Measurements from ENCODE around the gene IBA57.

IBA57 gene

DNA sequence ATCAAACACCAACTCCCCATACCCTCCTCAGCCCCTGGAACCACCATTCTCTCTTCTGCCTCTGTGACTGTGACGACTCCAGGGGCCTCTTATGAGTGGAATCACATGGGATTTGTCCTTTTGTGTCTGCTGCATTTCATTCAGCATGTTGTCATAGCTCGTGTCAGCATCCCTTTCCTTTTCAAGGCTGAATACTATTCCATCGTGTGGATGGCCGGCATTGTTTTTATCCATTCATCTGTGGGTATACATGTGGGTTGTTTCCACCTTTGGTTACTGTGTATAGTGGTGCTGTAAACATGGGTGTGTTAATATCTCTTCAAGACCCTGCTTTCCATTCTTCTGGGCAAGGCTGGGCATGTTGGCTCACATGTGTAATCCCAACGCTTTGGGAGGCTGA is 25.2 kb downstream of the IBA57 start:
- no peak for DNase-seq (ENCODE audit: low read depth in 2 of 2)

DNA sequence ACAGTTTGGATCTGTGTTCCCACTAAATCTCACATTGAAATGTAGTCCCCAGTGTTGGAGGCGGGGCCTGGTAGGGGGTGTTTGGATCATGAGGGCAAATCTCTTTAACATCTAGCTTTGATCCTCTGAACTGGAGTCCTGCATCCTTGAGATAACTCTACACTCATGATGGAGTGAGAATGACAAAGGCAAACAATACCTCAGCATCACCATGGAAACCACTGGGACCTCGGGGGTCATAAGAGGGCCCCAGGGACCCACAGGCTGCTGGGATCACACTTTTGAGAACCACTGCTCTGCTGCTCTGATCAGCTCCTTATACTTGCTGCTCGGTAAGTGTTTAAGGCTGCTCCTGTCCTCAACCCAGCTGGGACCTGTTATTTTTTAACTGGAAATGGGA is 28.8 kb downstream of the IBA57 start:
- no peak for DNase-seq (ENCODE audit: low read depth in 2 of 2)

DNA sequence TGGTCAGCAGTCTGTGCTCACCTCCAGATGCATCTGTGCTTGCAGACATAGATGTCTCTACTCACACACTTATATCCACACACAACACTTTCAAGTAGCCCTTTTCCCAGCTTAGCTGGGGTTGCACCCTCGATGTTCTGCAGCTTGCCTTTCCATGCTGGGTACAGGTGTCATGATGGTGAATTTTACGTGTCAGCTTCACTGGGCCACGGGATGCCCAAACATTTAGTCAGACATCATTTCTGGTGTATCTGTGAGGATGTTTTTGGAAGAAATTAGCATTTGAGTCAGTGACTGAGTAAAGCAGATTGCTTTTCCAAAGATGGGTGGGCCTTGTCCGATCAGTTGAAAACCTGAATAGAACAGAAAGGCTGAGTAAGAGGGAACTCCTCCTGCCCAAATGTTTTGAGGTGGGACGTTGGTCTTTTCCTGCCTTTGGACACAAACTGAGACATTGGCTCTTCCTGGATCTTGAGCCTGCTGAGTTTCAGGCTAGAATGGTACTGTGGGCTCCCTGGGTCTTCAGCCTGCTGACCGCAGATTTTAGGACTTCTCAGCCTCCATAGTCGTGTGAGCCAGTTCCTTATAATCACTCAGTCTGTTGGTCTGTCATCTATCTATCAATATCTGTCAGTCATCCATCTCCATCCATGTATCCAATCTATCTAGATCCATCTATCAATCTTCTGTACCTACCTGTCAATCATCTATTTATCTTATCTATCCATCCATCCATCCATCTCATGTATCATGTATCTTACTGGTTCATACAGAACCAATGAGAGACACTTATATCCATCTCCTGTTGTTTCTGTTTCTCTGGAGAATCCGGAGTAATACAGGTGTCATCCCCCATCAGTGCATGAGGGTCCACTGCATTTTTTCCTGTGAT is 29.6 kb downstream of the IBA57 start:
- DNase-seq (ENCODE audit: low read depth in 2 of 2) = no peak

DNA sequence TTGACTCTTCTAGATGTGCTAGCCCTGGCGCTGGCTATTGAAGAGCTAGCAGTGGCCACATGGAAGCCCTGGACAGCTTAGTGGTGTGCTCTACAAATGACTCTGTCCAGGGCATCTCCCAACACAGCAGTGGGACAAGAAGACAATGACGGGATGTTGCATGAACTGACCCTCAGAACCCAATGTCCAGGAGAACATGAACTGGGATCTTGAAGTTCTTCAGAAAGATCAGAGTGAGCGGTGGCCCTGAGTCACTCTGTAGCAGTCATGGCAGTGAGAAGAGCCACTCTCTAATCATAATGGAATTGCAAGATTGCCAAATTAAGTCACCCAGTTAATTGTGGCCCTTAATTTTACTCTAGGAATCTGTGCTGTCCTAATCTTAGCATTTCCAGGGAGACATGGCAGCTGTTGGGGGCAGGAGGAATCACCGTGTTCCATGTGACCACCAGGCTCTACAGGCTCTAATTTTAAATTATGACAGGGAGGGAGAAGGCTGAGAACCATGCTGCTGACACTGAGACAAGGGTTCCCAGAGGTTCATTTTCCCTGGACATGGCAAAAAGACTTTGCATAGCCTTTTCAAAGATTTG is 32.0 kb downstream of the IBA57 start:
- DNase-seq (ENCODE audit: low read depth in 2 of 2) = no peak

DNA sequence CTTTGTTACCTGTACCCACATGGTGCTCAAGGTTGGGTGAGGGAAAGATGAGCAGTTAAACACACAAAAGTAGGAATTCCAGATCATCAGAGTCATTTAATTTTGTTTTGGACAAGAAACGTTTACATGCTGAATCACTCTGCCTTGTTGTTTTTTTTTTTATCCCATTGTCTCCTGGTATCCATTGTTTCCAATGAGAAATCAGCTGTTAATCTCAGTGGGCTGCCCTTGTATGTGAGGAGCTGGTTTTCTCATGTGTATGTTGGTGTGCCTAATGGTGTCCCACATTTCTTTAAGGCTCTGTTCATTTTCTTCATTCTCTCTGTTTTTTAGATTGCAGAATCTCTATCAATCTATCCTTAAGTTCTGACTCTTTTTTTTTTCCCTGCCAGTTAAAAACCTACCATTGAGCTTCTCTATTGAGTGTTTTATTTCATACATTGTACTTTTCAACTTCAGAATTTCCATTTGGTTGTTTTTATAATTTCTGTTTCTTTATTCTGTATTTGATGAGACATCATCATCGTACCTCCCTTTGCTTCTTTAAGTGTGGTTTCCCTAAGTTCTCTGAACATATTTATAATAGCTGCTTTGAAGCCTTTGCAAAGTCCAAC is 33.5 kb downstream of the IBA57 start:
- no peak for DNase-seq (ENCODE audit: low read depth in 2 of 2)

DNA sequence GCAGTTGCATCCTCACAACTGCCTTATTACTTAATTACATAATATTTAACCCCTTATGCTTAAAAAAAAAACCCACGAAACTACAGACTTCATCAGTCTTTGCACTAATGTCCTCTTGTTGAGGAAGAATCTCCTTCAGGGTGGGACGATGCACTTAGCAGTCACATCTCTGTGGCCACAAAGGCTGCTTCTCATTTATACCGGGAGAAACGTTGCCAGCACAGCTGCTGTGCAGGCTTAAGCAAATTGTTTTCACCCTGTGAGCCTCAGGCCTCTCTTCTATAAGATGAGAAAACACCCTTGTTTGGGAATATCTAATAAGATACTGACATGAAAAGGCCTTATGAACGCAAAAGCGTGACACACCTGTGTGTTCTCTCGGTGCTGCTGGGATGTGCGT is 39.4 kb downstream of the IBA57 start:
- DNase-seq (ENCODE audit: low read depth in 2 of 2) = no peak

DNA sequence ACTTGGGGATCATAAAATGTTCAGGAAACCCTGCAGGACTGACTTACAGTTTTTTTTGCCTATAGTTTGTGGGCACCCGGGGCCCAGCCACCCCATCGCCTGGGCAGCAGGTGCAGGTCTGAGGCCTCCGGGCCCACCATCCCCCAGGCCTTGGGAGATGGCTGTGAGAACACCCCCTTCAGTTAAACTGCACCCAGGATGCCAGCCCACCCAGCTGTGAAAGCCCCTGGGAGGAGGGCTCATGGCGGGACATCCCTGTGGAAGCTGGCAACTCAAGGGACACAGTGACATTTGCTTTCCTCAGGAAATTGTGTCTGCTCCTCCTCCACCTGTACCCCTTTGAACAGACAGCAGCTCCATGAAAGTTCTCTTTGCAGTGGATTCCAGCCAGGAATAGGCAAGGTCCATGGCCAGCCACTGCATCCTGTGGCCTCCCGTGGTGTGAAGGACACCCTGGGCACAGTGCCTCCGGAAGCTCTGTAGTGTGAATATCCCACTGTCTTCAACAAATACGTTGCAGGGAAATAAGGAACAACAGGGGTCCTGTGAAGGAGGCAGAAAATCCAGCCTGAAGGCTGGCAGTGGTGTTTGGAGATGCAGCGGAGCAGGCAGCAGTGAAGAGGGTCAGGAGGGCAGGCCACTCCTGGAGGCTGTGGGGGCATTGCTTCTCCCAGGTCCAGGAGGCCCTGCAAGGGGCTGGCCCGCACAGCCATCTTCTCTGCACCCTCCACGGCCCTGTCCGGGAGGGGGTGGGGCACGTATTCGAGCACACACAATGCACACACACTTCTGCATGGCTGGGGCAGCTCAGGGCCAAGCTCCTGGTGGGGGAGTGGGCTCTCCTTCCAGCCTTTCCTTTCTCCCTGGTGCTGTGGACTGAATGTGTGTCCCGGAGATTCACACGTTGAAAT is 40.2 kb downstream of the IBA57 start:
- no peak for DNase-seq (ENCODE audit: low read depth in 2 of 2)

DNA sequence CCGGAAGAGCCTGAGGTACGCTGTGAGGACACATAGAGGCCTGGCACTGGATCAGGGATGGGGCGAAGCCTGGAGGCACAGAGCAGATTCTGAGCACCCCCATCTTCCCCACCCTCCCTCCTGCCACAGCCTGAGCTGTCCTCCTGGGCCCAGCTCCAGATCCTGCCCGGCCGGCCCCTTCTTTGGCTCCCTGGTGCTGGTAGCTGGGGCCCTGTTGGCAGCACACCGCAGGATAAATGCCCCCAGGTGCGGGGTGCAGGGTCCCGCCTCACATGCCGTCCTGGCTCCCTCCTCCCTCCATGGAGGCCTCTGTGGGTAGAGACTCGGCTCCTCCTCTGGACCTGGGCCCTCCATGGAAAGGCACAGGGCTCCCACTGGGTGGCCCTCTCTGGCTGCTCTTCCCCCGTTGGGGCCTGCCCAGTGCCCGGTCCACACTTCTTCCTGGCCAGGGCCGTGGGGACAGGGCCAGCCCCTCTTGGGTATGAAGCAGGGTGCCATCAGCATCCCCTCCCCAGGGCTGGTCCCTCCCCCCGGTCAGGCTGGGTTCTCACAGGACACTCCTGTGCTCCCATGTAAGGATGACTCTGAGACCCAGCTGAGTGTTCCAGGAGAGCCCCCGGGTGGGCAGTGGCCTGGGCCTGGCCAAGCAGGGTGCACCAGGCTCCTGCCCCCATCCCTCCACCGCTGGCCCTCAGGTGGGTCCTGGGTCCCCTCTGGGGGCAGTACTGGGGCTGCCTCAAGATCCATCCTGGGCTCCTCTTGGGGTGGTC is 41.2 kb downstream of the IBA57 start:
- DNase-seq (ENCODE audit: low read depth in 2 of 2) = no peak

DNA sequence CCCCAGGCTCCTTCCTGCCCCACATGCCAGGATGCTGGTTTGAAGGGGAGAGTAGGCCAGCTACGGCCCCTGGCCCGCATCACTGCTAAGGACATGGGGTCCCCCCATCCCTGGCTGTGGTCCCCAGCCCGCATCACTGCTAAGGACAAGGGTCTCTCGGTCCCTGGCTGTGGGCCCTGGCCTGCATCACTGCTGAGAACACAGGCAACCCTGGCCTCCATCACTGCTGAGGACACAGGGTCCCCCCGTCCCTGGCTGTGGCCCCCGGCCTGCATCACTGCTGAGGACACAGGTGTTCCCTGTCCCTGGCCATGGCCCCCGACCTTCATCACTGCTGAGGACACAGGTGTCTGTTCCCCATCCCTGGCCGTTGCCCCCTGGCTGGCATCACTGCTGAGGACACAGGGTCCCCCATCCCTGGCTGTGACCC is 41.8 kb downstream of the IBA57 start:
- no peak for DNase-seq (ENCODE audit: low read depth in 2 of 2)

DNA sequence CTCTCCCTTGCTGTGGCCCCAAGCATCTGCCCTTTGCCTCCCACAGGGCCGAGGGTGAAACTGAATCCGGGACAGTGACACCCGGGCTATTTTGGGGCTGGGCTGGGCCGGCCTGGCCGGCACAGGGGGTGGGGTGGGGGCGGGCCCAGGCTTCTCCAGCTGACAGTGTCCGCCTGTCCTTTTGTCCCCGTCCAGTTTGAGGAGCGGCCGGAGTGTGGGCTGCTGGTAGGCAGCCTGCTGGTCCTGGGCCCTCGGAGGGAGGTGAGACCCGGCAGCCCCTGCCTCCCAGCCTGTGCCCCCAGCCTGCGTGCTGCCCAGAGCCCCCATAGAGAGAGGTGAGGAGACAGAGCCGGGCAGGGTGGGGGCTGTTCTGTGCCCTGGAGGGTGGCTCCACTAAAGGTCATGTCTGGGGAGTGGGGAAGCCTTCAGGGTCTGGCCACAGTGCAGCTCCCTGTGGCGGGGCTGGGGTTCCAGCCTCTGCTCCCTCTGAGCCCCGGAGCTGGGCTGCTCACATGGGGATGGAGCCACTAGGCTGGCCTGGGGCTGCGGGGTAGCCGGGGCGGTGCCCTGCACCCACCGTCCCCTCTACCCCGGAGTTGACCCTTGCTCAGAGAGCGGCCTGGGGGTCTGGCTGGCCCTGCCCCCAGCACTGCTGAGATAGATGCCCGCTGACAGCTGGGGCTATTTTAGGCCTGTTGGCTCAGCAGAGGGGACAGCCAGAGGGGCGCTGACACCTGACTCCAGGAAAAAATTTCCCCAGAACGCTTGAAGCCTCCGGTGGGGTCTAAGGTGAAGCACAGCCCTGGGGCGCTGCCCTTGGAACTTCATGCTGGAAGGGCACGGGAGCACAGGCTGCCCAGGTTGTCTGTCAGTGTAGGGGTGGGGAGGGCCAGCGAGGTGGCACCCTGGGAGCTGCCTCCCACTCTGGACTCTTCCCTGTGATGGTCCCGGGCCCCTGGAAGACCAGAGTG is 42.5 kb downstream of the IBA57 start, which contains the start of gene OBSCN:
TSS of gene OBSCN (plus strand) at position 194 of the 971 bp plus-strand sequence. CDS start 3,740 bp downstream, outside the sequence.
- no peak for DNase-seq (ENCODE audit: low read depth in 2 of 2)

DNA sequence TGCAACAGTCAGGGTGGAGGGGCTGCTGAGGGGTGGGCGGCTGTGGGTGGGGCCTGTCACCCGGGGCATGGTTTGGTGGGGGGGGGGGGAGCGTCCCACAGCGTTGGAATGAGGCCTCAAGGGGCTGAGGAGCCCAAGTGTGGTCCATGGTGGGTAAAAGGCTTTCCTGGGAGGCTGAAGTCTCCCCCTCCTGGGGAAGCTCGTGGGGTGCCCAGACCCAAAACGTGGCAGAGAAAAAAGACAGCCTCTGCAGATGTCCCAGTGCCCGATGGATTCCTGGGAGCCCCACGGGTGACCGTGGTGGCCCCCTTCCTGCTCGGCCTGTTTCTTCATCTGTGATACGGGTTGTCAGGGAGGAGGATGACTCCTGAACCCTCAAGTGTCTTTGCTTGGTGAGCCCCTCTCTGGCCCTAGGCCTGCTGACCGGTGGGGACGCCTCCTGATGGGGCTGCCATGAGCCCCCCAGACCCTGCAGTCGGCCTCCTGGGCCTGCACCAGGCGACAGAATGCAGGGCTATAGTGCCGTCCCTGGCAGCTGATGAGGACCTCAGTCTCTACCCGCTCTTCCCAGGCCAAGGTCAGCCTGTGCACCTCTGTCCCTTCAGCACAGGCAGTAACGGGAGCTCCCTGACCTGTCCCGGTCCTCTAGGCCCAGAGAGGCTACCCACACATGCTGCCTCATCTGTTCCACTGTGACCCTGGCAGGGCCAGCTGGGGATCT is 43.4 kb downstream of the IBA57 start:
- DNase-seq (ENCODE audit: low read depth in 2 of 2) = no peak

DNA sequence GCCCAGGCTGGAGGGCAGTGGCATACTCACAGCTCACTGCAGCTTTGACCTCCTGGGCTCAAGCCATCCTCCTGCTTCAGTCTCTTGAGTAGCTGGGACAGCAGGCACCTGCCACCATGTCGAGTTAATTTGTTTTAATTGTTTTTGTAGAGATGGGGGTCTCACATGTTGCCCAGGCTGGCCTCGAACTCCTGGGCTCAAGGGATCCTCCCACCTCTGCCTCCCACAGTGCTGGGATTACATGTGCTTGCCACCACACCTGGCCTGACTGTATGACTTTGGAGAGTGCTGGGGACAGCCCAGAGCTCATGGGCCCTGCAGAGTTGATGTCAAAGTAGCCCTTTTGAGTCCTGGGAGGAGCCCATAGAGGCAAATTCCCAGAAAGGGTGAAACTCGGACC is 44.1 kb downstream of the IBA57 start:
- DNase-seq (ENCODE audit: low read depth in 2 of 2) = no peak

DNA sequence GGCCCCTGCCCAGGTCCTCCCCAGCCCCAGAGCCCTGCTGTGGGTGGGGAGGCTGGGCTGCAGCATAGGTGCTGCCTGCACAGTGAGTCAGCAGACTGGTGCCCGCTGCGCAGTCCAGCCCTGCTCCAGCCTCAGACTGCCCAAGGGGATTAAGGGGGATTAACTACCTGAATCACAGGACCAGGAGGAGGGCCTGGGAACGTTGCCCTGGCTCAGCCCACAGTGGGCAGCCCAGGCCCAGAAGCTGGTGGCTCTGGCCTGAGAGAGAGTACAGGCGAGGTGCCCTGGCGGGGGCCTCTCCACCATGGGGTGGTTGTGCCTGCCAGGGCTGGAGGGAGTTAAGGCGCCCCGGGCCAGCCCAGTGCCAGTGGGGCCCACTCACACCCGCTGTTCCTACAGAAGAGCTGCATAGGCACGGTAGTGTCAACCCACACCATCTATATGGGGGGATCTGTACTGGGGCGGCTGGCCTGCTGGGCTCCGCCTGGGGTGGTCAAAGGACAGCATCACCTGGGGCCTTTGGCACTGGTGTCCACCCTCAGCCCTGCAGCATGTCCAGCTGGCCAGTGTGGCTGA is 44.6 kb downstream of the IBA57 start:
- no peak for DNase-seq (ENCODE audit: low read depth in 2 of 2)

DNA sequence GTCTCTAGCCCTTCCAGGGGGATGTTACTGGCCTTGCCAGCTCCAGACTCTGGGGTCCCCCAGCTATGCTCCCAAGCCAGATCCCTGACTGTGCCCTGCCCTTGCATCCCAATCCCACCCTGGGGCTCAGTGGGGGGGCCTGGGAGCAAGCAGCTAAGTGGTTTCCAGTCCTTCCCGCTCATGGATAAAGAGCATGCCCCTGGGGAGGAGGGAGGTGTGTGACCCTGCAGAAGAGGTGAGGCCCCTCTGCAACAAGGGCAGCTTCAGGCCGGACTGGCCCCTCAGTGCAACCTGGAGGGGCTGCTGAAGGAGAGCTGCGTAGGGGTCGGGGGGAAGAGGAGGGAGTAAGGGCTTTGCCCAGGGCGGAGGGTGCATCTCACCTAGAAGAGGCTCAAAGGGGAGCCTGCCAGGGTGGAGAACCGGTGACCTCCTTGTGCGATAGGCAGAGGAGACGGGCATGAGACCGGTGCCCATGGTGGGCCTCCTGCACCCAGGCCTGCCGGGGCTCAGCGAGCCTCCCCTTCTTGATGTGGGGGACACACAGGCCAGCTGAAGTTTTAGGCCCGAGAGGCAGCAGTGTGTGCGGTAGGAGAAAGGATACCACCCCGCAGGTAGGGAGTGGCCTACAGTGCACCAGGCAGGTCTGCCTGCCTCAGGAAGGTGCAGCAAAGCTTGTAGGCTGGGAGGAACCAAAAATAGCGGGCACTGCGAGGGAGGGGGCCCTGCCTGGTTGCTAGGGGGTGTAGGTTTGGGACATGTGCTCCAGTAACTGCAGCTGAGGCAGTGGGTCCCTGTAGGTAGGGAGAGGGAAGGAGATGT is 45.3 kb downstream of the IBA57 start:
- DNase-seq (ENCODE audit: low read depth in 2 of 2) = no peak

DNA sequence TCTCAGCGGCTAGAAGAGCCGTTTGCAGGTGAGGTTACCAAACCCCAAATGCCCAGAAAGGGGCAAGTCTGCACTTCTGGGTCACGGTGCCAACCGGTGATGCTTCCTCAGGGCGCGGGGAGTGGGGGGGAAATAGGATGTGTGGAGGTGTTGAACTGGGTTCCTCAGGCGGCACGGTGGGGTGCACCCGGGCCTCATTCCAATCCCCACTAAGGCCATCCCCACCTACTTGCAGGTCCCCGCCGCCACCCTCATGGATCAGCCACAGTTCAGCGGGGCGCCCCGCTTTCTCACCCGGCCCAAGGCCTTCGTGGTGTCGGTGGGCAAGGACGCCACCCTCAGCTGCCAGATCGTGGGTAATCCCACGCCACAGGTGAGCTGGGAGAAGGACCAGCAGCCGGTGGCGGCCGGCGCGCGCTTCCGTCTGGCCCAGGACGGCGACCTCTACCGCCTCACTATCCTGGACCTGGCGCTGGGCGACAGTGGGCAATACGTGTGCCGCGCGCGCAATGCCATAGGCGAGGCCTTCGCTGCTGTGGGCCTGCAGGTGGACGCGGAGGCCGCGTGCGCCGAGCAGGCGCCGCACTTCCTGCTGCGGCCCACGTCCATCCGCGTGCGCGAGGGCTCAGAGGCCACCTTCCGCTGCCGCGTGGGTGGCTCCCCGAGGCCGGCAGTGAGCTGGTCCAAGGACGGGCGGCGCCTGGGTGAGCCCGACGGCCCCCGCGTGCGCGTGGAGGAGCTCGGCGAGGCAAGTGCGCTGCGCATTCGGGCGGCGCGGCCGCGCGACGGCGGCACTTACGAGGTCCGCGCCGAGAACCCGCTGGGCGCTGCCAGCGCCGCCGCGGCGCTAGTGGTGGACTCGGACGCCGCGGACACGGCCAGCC is 46.2 kb downstream of the IBA57 start:
- DNase-seq (ENCODE audit: low read depth in 2 of 2) = no peak

DNA sequence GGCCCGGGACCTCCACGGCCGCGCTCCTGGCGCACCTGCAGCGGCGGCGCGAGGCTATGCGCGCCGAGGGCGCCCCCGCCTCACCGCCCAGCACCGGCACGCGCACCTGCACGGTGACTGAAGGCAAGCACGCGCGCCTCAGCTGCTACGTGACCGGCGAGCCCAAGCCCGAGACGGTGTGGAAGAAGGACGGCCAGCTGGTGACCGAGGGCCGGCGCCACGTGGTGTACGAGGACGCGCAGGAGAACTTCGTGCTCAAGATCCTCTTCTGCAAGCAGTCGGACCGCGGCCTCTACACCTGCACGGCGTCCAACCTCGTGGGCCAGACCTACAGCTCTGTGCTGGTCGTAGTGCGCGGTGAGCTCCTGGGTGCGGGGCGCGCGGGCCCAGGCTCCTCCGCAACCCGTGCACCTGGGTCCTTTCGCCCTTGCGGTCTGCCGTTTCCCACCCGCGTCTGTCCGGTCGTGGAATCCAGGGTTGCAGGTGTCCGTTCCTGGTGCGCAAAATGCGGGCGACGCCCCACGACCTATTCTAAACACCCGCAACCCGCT is 46.9 kb downstream of the IBA57 start:
- DNase-seq (ENCODE audit: low read depth in 2 of 2) = no peak

Measured in activated CD8-positive, alpha-beta memory T cell treated with anti-CD3 and anti-CD28 coated beads for 4 hours (primary cell).